ENCODE results near the gene CAPN3.
"Not testable (repeated sequence)": the region's sequence is repeated elsewhere in the genome, so short reads cannot be mapped to it uniquely, and the experiment has no call there.

CAPN3 gene

GRCh38 chr15:42359249-42359648 lies at the start of gene CAPN3:
Gene CAPN3 (plus strand): TSS chr15:42359501. CDS start chr15:42359806, 305 bp downstream.
- Histone ChIP-seq H3K9ac (ENCODE audit: low read depth, low read length) (no peak within 1 kb of the TSS), H3K4me1 (ENCODE audit: control insufficient read depth, insufficient read depth, low read length) (peaks cover 18% of the 10 kb centered on the region), H3K9me3 (ENCODE audit: control insufficient read depth, insufficient read depth, low read length) (no peaks in the 10 kb centered on the region), H3K4me3 (ENCODE audit: low read depth, low read length) (no peak within 1 kb of the TSS), H3K27me3 (ENCODE audit: control insufficient read depth, insufficient read depth, low read length) (no peaks in the 10 kb centered on the region), H3K27ac (ENCODE audit: low read depth, low read length) (no peak within 1 kb of the TSS), H3K36me3 (ENCODE audit: control insufficient read depth, insufficient read depth, low read length) (no peaks in the 10 kb centered on the region)

- Histone ChIP-seq H3K4me1 (ENCODE audit: control insufficient read depth, insufficient read depth, low read length) (no peaks in the 10 kb centered on the region), H3K9me3 (ENCODE audit: control insufficient read depth, insufficient read depth, low read length) (no peaks in the 10 kb centered on the region), H3K9ac (ENCODE audit: low read depth, low read length) (no peak overlapping the region), H3K4me3 (ENCODE audit: low read depth, low read length) (no peak overlapping the region), H3K27ac (ENCODE audit: low read depth, low read length) (no peak overlapping the region), H3K36me3 (ENCODE audit: control insufficient read depth, insufficient read depth, low read length) (0 out of 2 replicates have a peak, but pooled peaks cover 5% of the 10 kb centered on the region), H3K27me3 (ENCODE audit: control insufficient read depth, insufficient read depth, low read length) (no peaks in the 10 kb centered on the region)
These were observed 45.8 kb upstream of the CAPN3 start for GRCh38 chr15:42313463-42313862.

- 0 out of 2 replicates have a peak, but pooled peaks cover 5% of the 10 kb centered on the region for H3K36me3 ChIP-seq (ENCODE audit: control insufficient read depth, insufficient read depth, low read length)
- H3K9ac ChIP-seq (ENCODE audit: low read depth, low read length): no peak overlapping the region
- H3K4me3 ChIP-seq (ENCODE audit: low read depth, low read length): no peak overlapping the region
- no peak overlapping the region for H3K27ac ChIP-seq (ENCODE audit: low read depth, low read length)
- no peaks in the 10 kb centered on the region for H3K27me3 ChIP-seq (ENCODE audit: control insufficient read depth, insufficient read depth, low read length)
- H3K4me1 ChIP-seq (ENCODE audit: control insufficient read depth, insufficient read depth, low read length): no peaks in the 10 kb centered on the region
- no peaks in the 10 kb centered on the region for H3K9me3 ChIP-seq (ENCODE audit: control insufficient read depth, insufficient read depth, low read length)
These were observed 44.5 kb upstream of the CAPN3 start for GRCh38 chr15:42314818-42315217.

GRCh38 chr15:42315521-42315920 lies 43.8 kb upstream of the CAPN3 start:
- Histone ChIP-seq H3K4me3 (ENCODE audit: low read depth, low read length) (no peak overlapping the region), H3K9me3 (ENCODE audit: control insufficient read depth, insufficient read depth, low read length) (no peaks in the 10 kb centered on the region), H3K9ac (ENCODE audit: low read depth, low read length) (no peak overlapping the region), H3K4me1 (ENCODE audit: control insufficient read depth, insufficient read depth, low read length) (no peaks in the 10 kb centered on the region), H3K27ac (ENCODE audit: low read depth, low read length) (no peak overlapping the region), H3K36me3 (ENCODE audit: control insufficient read depth, insufficient read depth, low read length) (0 out of 2 replicates have a peak, but pooled peaks cover 4% of the 10 kb centered on the region), H3K27me3 (ENCODE audit: control insufficient read depth, insufficient read depth, low read length) (no peaks in the 10 kb centered on the region)

GRCh38 chr15:42316282-42316805 lies 43.0 kb upstream of the CAPN3 start:
- H3K9ac ChIP-seq (ENCODE audit: low read depth, low read length); H3K9me3 ChIP-seq (ENCODE audit: control insufficient read depth, insufficient read depth, low read length); H3K4me3 ChIP-seq (ENCODE audit: low read depth, low read length); H3K36me3 ChIP-seq (ENCODE audit: control insufficient read depth, insufficient read depth, low read length); H3K27ac ChIP-seq (ENCODE audit: low read depth, low read length); H3K27me3 ChIP-seq (ENCODE audit: control insufficient read depth, insufficient read depth, low read length); H3K4me1 ChIP-seq (ENCODE audit: control insufficient read depth, insufficient read depth, low read length): not testable (repeated sequence)

- Histone ChIP-seq H3K9ac (ENCODE audit: low read depth, low read length) (no peak overlapping the region), H3K27me3 (ENCODE audit: control insufficient read depth, insufficient read depth, low read length) (no peaks in the 10 kb centered on the region), H3K4me1 (ENCODE audit: control insufficient read depth, insufficient read depth, low read length) (no peaks in the 10 kb centered on the region), H3K4me3 (ENCODE audit: low read depth, low read length) (no peak overlapping the region), H3K36me3 (ENCODE audit: control insufficient read depth, insufficient read depth, low read length) (no peaks in the 10 kb centered on the region), H3K27ac (ENCODE audit: low read depth, low read length) (no peak overlapping the region), H3K9me3 (ENCODE audit: control insufficient read depth, insufficient read depth, low read length) (no peaks in the 10 kb centered on the region)
These were observed 40.1 kb upstream of the CAPN3 start for GRCh38 chr15:42319206-42319605.

GRCh38 chr15:42324308-42324707 lies 35.0 kb upstream of the CAPN3 start:
- no peaks in the 10 kb centered on the region for H3K27me3 ChIP-seq (ENCODE audit: control insufficient read depth, insufficient read depth, low read length)
- no peak overlapping the region for H3K4me3 ChIP-seq (ENCODE audit: low read depth, low read length)
- no peak overlapping the region for H3K27ac ChIP-seq (ENCODE audit: low read depth, low read length)
- H3K4me1 ChIP-seq (ENCODE audit: control insufficient read depth, insufficient read depth, low read length): no peaks in the 10 kb centered on the region
- H3K9ac ChIP-seq (ENCODE audit: low read depth, low read length): no peak overlapping the region
- no peaks in the 10 kb centered on the region for H3K36me3 ChIP-seq (ENCODE audit: control insufficient read depth, insufficient read depth, low read length)
- H3K9me3 ChIP-seq (ENCODE audit: control insufficient read depth, insufficient read depth, low read length): no peaks in the 10 kb centered on the region

- no peaks in the 10 kb centered on the region for H3K27me3 ChIP-seq (ENCODE audit: control insufficient read depth, insufficient read depth, low read length)
- H3K4me1 ChIP-seq (ENCODE audit: control insufficient read depth, insufficient read depth, low read length): no peaks in the 10 kb centered on the region
- H3K36me3 ChIP-seq (ENCODE audit: control insufficient read depth, insufficient read depth, low read length): no peaks in the 10 kb centered on the region
- no peak overlapping the region for H3K27ac ChIP-seq (ENCODE audit: low read depth, low read length)
- no peak overlapping the region for H3K9ac ChIP-seq (ENCODE audit: low read depth, low read length)
- H3K9me3 ChIP-seq (ENCODE audit: control insufficient read depth, insufficient read depth, low read length): no peaks in the 10 kb centered on the region
- no peak overlapping the region for H3K4me3 ChIP-seq (ENCODE audit: low read depth, low read length)
These were observed 30.1 kb upstream of the CAPN3 start for GRCh38 chr15:42329161-42329560.

- Histone ChIP-seq H3K4me3 (ENCODE audit: low read depth, low read length) (no peak overlapping the region), H3K9me3 (ENCODE audit: control insufficient read depth, insufficient read depth, low read length) (no peaks in the 10 kb centered on the region)
These were observed 29.3 kb upstream of the CAPN3 start for GRCh38 chr15:42329992-42330391.

GRCh38 chr15:42331235-42331634 lies 28.1 kb upstream of the CAPN3 start:
- no peak overlapping the region for H3K27ac ChIP-seq (ENCODE audit: low read depth, low read length)
- H3K4me1 ChIP-seq (ENCODE audit: control insufficient read depth, insufficient read depth, low read length): no peaks in the 10 kb centered on the region

More at GRCh38 chr15:42329992-42330391, 29.3 kb upstream of the CAPN3 start:
- Histone ChIP-seq H3K4me1 (ENCODE audit: control insufficient read depth, insufficient read depth, low read length) (no peaks in the 10 kb centered on the region), H3K27me3 (ENCODE audit: control insufficient read depth, insufficient read depth, low read length) (no peaks in the 10 kb centered on the region), H3K9ac (ENCODE audit: low read depth, low read length) (no peak overlapping the region), H3K27ac (ENCODE audit: low read depth, low read length) (no peak overlapping the region), H3K36me3 (ENCODE audit: control insufficient read depth, insufficient read depth, low read length) (no peaks in the 10 kb centered on the region)

GRCh38 chr15:42332331-42332730 lies 27.0 kb upstream of the CAPN3 start:
- H3K27ac ChIP-seq (ENCODE audit: low read depth, low read length): no peak overlapping the region
- no peaks in the 10 kb centered on the region for H3K36me3 ChIP-seq (ENCODE audit: control insufficient read depth, insufficient read depth, low read length)
- no peaks in the 10 kb centered on the region for H3K27me3 ChIP-seq (ENCODE audit: control insufficient read depth, insufficient read depth, low read length)
- H3K9ac ChIP-seq (ENCODE audit: low read depth, low read length): no peak overlapping the region
- no peak overlapping the region for H3K4me3 ChIP-seq (ENCODE audit: low read depth, low read length)
- H3K4me1 ChIP-seq (ENCODE audit: control insufficient read depth, insufficient read depth, low read length): no peaks in the 10 kb centered on the region
- H3K9me3 ChIP-seq (ENCODE audit: control insufficient read depth, insufficient read depth, low read length): no peaks in the 10 kb centered on the region; the same call in none of the 2 replicates

More at GRCh38 chr15:42331235-42331634, 28.1 kb upstream of the CAPN3 start:
- Histone ChIP-seq H3K27me3 (ENCODE audit: control insufficient read depth, insufficient read depth, low read length) (no peaks in the 10 kb centered on the region), H3K9me3 (ENCODE audit: control insufficient read depth, insufficient read depth, low read length) (no peaks in the 10 kb centered on the region; the same call in none of the 2 replicates), H3K4me3 (ENCODE audit: low read depth, low read length) (no peak overlapping the region), H3K9ac (ENCODE audit: low read depth, low read length) (no peak overlapping the region), H3K36me3 (ENCODE audit: control insufficient read depth, insufficient read depth, low read length) (no peaks in the 10 kb centered on the region)
